GM18505 (cell line): Measurements from ENCODE around the gene RFX5.
"Not testable (repeated sequence)": the region's sequence is repeated elsewhere in the genome, so short reads cannot be mapped to it uniquely, and the experiment has no call there.

Experiments used
- ATAC-seq: cut with Tn5 transposase; IDR thresholded peaks from one replicate; pipeline ENCODE4 v1.9.1; 2021; ENCODE audit not compliant: unreplicated experiment
- POLR2A ChIP-seq: IDR thresholded peaks from 4 replicates; pipeline ENCODE4 v1.6.1; 2011; ENCODE audit warnings: borderline replicate concordance; ENCODE audit not compliant: insufficient read depth, insufficient read length; ENCODE audit errors: extremely low read depth

The RFX5 gene

DNA sequence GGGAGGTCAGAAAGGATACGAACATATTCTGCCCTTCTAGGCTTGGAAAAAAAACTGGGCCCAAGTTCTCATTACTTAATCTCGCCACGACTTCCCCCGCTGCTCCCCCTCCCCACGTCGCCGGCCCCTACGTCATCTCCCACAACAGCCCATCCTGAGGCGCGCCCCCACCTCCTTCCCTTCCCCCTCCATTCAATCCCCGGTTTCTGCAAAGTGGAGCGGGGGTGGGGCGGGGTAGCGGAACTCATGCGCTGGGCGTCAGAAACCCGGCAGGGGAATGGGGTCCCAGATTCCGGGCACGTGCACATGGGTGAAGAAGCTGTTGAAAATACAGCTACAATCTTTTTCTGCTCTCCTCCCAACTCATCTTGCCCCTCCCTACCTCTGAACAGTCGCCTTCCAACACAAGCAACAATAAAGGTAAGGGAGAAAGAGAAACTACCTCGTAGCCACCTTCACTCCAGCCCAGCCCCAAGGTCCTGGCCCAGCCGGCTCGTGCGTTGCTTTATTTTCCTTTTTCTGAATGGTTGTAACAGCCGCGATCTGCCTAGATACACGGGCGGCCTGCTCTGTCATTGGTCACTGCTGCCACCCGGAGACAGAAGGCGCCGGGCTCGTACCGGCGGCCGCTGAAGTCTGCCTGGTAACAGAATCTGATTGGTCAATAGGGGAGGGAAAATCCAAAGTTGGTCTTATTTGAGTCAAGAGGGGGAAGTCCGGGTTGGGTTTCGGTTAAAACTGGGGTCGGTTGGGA is at the start of gene RFX5:
Gene RFX5, minus strand, starts transcription at position 484 of the 754 bp plus-strand sequence. CDS start 932 bp downstream, outside the sequence.
- ATAC-seq: peak; percentile 92
- peak; percentile 74 for TF ChIP-seq POLR2A

DNA sequence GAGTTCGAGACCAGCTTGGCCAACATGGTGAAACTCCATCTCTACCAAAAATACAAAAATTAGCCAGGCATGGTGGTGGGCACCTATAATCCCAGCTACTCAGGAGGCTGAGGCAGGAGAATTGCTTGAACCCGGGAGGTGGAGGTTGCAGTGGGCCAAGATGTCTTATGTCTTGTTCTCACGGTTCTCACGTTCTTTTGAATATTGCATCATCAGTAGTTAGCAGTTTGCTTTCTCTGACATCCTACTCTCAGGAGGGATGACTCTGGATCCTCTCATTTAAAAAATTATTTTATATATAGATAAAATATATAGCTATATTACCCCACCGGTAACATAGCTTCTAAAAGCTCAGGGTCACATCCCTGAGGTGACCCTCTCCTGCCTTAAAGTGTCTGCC is 49.2 kb upstream of the RFX5 start:
- ATAC-seq: not testable (repeated sequence)

DNA sequence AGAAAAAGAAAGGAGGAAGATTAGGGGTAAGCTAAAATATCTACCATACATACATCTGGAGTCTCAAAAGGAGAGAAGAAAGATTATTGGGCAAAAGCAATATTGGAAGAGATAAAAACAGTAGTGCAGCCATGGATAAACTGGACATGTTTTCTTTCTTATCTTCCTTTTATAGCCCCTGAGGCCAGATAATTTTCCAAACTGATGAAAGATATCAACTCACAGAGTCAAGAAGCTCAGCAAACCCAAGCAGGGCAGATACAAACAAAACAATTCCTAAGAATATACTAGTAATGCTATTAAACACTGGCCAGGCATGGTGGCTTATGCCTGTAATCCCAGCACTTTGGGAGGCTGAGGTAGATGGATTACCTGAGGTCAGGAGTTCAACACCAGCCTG is 46.5 kb upstream of the RFX5 start:
- no peak for TF ChIP-seq POLR2A
- ATAC-seq: no peak

DNA sequence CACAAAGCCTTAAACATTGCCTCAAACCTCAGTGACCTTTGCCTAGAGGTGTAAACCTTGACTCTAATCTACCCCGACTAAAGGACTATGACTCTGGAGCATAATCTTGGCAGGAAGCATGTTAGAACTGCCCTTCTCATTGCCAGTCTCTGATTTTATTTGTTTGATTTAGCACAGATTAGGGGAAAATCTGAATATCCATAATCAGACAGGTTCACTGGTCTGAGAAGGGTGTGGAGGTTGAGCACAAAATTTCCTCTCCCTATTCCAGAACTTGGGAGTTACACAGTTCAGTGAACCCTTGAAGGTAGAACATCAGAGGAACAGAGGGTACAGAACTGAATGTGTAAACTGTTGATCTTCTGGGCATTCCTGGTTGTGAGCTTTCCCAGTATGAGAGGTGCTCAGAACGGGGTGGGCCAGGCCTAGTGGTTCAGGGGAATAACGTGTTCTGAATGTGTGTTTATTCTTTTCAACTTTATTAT is 44.1 kb upstream of the RFX5 start:
- TF ChIP-seq POLR2A: no peak
- no peak for ATAC-seq

DNA sequence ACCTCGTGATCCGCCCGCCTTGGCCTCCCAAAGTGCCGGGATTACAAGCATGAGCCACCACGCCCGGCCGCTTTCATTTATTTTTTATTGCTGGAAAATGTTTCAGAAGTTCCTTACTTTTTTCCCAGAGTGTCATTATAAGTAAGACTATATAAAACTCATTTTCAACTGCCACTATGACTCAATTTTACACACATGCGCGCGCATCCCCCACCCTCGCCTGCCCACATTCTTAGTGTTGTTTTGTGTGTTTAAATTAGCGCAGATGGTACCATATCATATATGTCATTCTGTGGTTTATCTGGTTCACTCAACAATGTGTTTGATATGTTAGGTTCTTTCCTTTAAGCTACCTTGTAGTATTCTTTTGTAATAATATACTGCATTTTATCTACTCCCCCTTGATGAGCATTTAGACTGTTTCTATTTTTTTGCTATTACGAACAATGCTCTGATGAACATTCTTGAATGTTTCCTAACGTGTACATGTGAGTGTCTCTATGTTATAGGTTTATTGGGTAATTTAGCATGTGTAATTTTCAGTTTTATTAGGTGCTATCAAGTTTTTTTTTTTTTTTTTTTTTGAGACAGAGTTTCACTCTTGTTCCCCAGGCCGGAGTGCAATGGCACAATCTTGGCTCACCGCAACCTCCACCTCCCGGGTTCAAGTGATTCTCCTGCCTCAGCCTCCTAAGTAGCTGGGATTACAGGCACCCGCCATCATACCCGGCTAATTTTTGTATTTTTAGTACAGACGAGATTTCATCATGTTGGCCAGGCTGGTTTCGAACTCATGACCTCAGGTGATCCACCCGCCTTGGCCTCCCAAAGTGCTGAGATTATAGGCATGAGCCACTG is 43.4 kb upstream of the RFX5 start:
- not testable (repeated sequence) for ATAC-seq

DNA sequence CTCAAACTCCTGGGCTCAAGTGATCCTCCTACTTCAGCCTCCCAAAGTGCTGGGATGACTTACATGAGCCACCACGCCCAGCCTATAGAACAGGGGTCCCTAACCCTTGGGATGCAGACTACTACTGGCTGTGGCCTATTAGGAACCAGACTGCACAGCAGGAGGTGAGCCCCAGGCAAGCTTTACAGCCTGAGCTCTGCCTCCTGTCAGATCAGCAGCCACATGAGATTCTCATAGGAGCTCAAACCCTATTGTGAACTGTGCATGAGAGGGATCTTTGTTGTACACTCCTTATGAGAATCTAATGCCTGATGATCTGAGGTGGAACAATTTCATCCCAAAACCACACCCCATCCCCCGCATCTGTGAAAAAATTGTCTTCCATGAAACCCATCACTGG is 39.0 kb upstream of the RFX5 start:
- ATAC-seq: no peak
- no peak for TF ChIP-seq POLR2A

DNA sequence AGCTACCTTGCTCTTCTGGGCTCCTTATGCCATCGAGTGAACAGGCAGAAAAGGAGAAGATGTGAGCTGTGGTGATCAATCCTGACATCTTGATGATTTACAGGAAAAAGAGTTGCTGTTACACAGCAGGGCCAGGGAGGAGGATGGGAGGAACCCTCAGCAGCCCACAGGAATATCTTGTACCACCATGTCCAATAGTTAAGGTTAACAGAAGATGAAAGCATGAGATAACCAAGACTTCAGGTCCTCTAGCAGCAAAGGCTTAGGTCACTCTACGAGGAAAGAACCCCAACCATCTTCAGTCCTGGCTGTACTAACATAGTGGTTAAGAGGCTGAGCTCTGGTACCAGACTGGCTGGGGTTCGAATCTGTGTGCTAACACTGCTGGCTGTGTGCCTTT is 37.5 kb upstream of the RFX5 start:
- ATAC-seq: no peak
- TF ChIP-seq POLR2A: no peak

DNA sequence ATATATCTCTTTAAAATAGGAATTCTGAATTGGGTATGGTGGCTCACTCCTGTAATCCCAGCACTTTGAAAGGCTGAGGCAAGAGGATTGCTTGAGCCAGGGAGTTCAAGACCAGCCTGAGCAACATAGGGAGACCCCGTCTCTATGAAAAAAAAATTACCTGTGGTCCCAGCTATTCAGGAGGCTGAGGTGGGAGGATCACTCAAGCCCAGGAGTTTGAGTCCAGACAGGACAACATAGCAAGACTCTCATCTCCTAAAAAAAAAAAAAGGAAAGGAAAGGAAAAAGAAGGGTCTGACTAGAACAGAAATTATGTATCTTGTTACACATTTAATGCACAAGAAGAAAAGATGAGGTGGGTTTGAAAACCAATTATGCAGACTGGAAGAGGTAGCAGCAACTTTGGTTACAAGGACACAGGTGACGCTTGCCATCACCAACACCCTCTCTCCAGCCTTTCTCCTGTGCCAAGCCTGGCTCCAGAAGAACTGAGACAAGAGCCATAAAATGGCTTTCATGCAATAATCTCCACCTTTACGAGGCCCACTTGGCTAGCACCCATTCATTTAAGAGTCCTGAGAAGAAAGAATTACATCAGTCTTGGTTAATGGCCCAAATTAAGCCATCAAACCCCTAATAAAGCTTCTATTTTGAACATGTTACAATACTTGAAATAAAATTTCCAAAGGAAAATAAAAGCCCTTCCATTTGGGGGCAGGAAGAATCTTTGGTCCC is 30.3 kb upstream of the RFX5 start:
- TF ChIP-seq POLR2A: no peak
- no peak for ATAC-seq

DNA sequence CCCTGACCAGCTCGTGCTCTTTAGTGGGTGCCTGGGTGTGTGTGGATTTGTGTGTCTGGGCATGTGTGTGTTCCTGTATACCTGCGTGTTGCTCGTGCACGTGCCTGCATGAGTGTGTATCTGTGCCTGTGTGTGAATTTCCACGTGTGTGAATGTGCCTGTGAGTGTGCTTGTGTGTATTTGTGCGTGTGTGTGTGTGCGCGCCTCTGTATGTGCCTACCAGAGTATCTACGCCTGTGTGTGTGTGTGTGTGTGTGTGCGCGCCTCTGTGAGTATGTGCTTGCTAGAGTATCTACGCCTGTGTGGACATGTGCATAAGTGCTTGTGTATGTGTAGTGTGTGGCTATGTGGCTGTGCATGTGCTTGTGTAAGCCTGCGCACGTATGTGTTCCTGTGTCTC is 26.1 kb upstream of the RFX5 start:
- no peak for TF ChIP-seq POLR2A

DNA sequence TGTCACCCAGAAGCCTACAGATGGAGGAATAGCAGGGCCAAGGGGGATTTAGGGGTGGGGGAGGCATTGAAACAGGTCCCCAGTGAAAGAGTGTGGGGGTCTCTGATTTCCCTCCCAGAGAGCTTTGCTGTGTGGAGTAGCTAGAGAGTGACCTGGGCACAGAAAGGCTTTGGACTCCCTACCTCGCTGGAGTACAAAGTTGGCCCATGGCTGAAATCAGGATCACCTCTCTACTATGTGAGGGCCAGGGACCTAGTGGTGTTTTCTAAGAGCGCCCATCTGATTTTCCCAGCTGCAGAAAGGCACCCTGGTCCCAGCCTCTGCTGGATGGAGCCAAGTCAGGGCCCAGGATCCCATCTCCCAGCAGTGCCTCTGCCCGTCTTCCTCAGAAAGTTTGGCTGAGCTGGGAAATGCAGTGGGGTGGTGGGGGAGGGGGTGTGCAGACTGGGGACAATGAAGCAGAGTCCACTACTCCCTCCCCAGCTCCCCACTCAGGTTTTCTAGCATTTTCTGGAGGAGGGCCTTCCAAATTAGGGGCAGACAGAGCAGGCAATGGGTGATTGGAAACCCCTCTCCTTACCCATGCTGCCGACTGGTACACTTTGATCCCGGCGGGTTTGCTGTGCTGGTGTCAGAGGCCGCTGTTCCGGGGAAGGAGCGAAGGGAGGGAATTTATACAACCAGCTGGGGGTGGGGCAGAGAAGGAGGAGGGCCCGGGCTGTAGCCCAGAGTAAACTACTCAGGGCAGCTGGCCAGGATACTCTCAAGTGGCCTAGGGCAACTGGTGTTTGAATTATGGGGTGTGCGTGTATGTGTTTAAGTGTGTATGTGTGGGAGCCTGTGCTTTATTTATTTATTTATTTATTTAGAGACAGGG is 25.2 kb upstream of the RFX5 start, which contains the start of gene SELENBP1:
Gene SELENBP1, minus strand, starts transcription at position 648 of the 877 bp plus-strand sequence. Its CDS starts 64 bp downstream, at position 584.
- no peak for TF ChIP-seq POLR2A
- no peak for ATAC-seq

More for the DNA sequence above, 26.1 kb upstream of the RFX5 start:
- no peak for ATAC-seq

DNA sequence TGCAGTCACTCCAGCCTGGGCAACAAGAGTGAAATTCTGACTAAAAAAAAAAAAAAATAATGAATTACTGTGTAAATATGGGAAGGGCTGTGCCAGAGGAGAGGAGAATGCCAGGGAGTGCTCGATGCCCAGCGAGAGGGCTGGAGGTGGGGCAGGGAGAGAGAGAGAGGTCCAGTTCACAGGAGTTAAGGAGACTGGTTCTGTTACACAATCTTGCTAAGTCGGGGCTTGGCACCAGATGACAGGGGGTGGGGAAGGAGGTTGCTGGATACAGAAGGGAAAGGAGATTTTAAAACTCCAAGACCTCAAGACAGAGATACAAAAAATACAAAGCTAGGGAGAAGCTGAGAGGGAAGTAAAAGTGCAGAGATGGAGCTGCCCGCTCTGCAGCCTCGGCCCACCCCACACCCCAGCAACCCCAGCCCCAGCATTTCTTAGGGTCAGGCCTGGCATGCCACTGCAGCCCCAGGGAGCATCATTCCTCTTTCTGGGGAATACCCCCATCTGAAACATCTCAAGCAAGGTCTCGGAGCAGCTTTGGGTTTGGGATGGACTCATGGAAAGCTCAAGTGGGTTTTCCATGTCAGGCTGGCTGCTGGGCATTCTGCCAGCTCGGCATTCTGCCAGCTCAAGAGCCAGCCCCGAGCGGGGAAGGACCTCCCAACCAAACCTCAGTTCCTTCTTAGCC is 24.5 kb upstream of the RFX5 start:
- ATAC-seq: no peak
- no peak for TF ChIP-seq POLR2A

DNA sequence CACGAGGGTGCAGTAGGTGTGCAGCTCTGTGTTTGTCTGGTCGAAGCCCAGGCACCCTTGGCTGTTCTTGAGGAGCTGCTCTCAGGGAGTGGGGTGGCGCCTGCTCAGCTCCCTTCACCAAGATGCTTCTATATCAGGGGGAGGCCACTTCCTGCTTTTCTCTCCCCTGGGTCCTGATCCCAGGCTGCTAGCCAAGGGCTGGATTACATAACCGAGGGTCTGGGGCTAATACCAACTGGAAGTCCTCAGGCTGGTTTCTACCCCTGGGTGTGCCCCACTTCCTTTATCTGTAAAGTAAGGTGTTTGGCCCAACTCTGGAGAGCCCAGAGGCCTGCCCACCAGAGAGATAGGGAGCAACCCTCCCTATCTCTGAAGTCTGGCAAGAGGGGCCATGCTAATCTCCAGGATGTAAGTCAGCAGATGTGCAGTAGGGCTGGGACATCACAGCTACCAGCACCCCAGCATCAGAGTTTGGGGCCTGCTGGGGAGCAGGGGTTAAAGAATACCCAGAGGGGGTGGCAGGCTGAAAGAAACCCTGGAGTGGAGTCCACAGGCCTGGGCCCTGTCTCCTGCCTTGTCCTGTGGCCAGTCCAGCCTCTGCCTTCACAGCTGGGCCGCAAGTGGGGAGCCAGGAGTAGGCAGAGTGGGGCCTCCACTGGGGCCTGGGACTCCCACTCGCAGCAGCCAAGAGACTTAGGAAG is 23.3 kb upstream of the RFX5 start:
- no peak for TF ChIP-seq POLR2A
- ATAC-seq: no peak

DNA sequence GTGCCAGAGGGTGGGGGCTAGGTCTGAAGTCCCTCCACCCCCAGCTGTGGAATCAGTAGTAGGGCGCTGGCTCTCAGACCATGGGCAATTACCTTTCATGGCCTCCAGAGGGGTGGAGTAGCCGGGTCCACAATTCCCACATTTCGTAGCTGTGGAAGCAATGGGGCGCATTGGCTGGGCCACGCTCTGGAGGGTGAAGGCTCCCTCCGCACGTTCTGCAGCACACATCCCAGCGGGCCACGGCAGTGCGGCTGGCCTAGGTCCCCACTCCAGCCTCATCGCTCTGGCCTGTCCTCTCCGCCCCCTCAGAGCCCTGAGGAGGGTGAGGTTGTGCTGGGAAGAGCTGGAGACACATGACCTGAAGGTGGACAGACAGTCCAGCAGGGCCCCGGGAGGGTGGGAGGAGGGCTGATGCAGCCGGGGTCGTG is 22.6 kb upstream of the RFX5 start:
- no peak for TF ChIP-seq POLR2A
- ATAC-seq: no peak
